Measurements from ENCODE around the gene RARB. TPM values are rescaled to one million over a fixed set of nuclear protein-coding genes. Genes with fewer than 3 reads are reported as not detected.

The RARB gene
- total RNA-seq, 1 donor from 2014 or later: 5.6 TPM

GRCh38 chr3:25397150-25397549 lies 30.9 kb upstream of the RARB start:
- H3K36me3 ChIP-seq: no peaks in the 10 kb centered on the region
- TF ChIP-seq CTCF (IDR thresholded peaks at IDR 0.05): no peak
- no peaks in the 10 kb centered on the region for H3K9me3 ChIP-seq
- DNase-seq (no peak), ATAC-seq (no peak)
- intact Hi-C loops (cut with DNase I): no loop called here
- no peaks in the 10 kb centered on the region for H3K4me1 ChIP-seq
- H3K4me3 ChIP-seq: no peak overlapping the region
- no peak overlapping the region for H3K27ac ChIP-seq
- no peaks in the 10 kb centered on the region for H3K27me3 ChIP-seq (ENCODE audit: low read depth)

- no peak for DNase-seq
These were observed 27.5 kb upstream of the RARB start for GRCh38 chr3:25400587-25400986.

GRCh38 chr3:25403968-25404367 lies 24.1 kb upstream of the RARB start:
- DNase-seq (no peak), ATAC-seq (no peak)
- intact Hi-C loops (cut with DNase I): no loop called here
- no peak overlapping the region for H3K4me3 ChIP-seq
- H3K27ac ChIP-seq: no peak overlapping the region
- H3K27me3 ChIP-seq (ENCODE audit: low read depth): no peaks in the 10 kb centered on the region
- H3K36me3 ChIP-seq: no peaks in the 10 kb centered on the region
- TF ChIP-seq CTCF (IDR thresholded peaks at IDR 0.05): no peak
- no peaks in the 10 kb centered on the region for H3K9me3 ChIP-seq
- H3K4me1 ChIP-seq: no peaks in the 10 kb centered on the region

More at GRCh38 chr3:25400587-25400986, 27.5 kb upstream of the RARB start:
- intact Hi-C loops (cut with DNase I): no loop called here
- H3K27me3 ChIP-seq (ENCODE audit: low read depth): no peaks in the 10 kb centered on the region
- no peaks in the 10 kb centered on the region for H3K9me3 ChIP-seq
- no peaks in the 10 kb centered on the region for H3K36me3 ChIP-seq
- no peak overlapping the region for H3K27ac ChIP-seq
- H3K4me3 ChIP-seq: no peak overlapping the region
- TF ChIP-seq CTCF (IDR thresholded peaks at IDR 0.05): no peak
- H3K4me1 ChIP-seq: no peaks in the 10 kb centered on the region
- no peak for ATAC-seq

GRCh38 chr3:25404569-25404968 lies 23.5 kb upstream of the RARB start:
- ATAC-seq: no peak
- Histone ChIP-seq H3K9me3 (no peaks in the 10 kb centered on the region), H3K27me3 (ENCODE audit: low read depth) (no peaks in the 10 kb centered on the region), H3K27ac (no peak overlapping the region), H3K4me1 (no peaks in the 10 kb centered on the region), H3K4me3 (no peak overlapping the region), H3K36me3 (no peaks in the 10 kb centered on the region)
- intact Hi-C loops (cut with DNase I): no loop called here
- TF ChIP-seq CTCF (IDR thresholded peaks at IDR 0.05): no peak
- no peak for DNase-seq

GRCh38 chr3:25405335-25405734 lies 22.7 kb upstream of the RARB start:
- intact Hi-C loops (cut with DNase I): no loop called here
- no peak overlapping the region for H3K27ac ChIP-seq
- H3K36me3 ChIP-seq: no peaks in the 10 kb centered on the region
- H3K9me3 ChIP-seq: no peaks in the 10 kb centered on the region
- no peaks in the 10 kb centered on the region for H3K4me1 ChIP-seq
- ATAC-seq (peak; percentile 61 to 82), DNase-seq (no peak)
- H3K27me3 ChIP-seq (ENCODE audit: low read depth): no peaks in the 10 kb centered on the region
- H3K4me3 ChIP-seq: no peak overlapping the region
- TF ChIP-seq CTCF (IDR thresholded peaks at IDR 0.05): no peak

- no peaks in the 10 kb centered on the region for H3K9me3 ChIP-seq
- intact Hi-C loops (cut with DNase I): no loop called here
These were observed 17.4 kb upstream of the RARB start for GRCh38 chr3:25410703-25411102.

More at GRCh38 chr3:25410703-25411102, 17.4 kb upstream of the RARB start:
- Histone ChIP-seq H3K4me1 (no peaks in the 10 kb centered on the region), H3K27ac (no peak overlapping the region), H3K4me3 (no peak overlapping the region), H3K36me3 (no peaks in the 10 kb centered on the region), H3K27me3 (ENCODE audit: low read depth) (no peaks in the 10 kb centered on the region)
- TF ChIP-seq CTCF (IDR thresholded peaks at IDR 0.05): no peak
- ATAC-seq (no peak), DNase-seq (no peak)
